ENCODE measurements around the gene ZSCAN30.
A peak's percentile ranks its signal among the peaks of the same experiment; 100 is the strongest.

The ZSCAN30 gene

DNA sequence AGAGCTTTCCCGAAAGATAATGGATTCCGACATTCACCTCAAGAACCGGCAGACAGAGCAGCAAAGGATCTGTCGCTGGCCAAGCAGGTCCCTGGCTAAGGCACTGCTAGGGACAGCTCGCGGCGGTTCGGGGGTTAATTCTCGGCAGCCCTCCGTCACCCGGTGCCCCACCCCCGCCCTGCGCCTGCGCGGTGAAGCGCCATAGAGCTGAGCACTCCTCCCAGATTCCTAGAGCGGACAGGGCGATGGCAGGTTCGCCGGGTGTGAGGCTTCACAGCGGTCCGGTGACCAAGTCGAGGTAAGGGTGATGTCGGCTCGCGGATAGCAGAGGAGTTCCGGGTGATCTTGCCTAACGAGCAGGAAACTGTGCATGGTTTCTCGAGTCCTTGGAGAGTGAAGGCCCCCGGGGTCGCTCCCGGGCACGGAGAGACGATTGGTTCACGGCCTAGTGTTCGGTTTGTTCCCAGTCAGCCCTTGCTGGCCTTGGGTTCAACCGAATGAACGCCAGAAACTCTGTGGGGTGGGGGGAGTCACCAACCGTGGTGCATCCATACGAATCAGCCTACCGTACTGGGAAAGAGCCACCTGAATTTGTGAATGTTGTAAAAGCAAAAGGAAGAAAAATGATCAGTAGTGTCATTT, at the start of gene ZSCAN30:
Gene ZSCAN30 (minus strand): TSS at position 136 of the 642 bp plus-strand sequence. CDS start 25,877 bp downstream, outside the sequence.
- peak; percentile 97 for DNase-seq

DNA sequence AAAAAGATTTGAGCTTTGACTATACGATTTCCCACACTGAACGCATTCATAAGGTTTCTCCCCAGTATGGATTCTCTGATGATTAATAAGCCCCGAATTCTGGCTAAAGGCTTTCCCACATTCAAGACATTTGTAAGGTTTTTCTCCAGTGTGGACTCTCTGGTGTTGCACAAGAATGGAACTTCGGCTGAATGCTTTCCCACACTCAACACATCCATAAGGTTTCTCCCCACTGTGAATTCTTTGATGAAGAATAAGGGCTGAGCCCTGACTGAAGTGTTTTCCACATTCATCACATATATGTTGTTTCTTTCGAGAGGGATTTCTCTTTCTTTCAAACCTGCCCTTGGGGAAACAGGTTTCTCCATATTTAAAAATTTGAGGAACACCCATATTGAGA, 47.3 kb upstream of the ZSCAN30 start:
- no peak for DNase-seq

DNA sequence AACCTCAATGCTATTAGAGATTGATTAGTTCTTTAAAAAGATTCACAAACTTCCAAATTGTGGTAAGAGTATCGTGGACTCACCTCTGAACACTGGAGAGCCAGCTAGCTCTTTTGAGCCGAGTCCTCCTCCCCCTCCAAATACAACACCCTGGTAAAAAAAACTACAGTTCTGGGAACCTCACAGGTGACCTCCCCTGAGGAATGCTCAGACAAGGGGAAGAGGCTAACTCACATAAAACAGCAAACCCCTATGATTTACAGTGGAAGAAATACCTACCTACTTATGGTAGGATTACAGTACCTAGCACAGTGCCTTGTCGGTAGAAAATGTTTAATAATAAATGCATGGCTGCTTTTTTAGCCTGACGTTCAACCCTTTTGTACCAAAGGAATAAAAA, 45.8 kb upstream of the ZSCAN30 start:
- no peak for DNase-seq

DNA sequence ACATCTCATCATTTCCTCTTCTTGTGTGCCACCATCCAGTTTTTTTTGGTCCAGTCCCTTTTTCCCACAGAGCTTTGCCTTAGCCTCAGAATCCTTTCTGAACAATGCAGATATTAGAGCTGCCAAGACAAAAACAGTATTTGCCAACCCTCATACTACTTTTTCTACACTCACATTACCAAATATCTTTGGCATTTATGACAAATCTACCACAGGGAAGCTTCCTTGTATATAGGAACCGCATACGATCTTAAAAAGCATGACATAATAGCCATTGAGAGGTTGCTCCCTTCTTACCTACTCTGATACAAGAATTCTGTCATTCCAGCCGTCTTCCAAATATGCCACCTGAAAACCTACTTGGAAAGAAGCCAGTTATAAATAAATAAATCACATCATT, 44.8 kb upstream of the ZSCAN30 start:
- DNase-seq: no peak

DNA sequence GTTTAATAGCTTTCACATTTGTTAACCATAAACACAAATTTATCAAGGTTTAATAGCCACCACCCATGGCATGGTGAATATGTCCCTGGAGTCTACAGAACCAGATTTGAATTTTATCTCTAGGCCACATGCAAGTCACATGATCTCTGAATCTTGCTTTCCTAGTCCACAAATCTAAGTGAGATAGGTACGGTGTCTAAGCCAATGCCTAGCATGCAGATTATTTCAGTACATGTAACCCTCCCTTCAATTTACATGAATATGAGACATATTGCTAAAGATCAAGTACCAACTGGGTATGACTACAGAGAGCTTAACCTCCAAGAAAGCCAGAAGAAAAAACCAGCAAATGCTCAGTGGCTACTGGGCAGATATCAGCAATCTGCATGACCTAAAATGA, 44.2 kb upstream of the ZSCAN30 start:
- DNase-seq: no peak

DNA sequence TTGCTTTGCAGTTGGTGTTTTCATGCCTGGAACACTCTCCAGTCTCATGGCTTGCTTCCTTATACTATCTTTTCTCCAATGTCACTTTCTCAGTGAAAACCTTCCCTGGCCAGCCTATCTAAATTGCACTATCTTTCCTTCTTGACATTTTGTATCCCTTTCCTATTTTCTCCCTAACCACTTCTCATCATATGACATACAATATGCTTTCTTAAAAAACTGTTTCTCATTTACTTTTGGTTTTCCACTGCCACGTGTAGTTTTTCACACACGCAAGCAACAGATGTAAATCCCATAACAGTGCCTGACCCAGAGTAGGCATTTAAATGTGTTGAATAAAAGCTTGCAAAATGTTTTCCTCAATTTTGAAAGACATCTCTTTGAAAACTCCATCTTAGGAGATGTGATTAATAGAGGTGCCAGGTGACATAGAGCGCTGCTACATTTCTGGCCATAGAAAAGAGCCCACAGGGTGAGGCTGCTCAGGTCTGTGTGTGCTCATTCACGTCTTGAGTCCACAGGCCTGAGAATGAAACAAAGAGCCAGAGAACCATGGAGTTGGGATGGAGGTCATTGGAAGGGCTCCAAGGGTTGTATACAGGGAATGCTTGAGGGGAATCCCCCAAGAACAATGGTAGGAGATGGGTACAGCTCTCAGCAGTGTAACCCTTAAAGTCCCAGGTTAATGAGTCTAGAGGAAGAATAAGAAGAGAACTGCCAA, 41.5 kb upstream of the ZSCAN30 start:
- DNase-seq: no peak

DNA sequence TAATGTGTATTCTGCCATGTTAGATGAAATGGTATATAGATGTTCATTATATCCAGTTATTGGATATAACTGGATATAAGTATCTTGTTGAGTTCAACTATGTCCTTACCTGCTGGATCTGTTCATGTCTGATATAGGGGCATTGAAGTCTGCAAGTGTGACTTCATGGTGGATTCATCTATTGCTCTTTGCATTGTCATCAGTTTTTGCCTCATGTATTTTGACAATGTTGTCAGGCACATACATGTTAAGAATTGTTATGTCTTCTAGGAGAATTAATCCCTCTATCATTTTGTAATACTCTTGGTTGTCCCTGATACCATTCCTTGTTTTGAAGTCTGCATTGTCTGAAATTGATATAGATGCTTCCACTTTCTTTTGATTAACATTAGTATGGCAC, 38.8 kb upstream of the ZSCAN30 start:
- DNase-seq: no peak

DNA sequence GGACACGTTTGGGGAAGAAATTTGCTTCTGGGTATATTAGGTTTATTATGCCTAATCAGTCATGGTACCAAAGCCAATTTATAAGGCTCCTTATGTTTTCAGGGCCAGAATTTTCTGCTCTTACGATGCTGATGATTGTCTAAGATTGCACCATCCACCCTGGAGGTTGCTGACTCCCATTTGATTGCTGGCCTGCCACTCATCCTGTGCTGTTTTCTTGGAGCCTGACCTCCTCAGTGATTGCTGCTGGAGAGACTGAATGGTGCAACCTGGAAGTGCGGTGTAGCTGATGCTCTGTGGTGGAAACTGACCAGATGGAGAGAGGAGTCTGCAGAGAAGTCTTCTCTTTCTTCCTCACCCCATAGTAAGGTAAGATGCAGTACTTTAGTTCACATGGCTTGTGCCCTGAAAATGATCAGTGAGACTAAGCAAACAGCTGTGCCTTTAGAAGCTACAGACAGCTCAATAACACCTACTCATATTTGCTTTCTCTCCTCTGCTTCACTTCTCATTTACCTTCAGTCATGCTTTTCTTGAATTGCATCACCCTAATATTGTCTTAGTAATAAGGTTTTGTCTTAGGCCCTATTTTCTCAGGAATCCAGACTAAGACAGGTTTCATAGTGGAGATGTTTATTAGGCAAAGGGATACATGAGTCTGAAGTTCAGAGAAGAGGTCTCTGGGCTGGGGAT, 36.8 kb upstream of the ZSCAN30 start:
- DNase-seq: no peak

DNA sequence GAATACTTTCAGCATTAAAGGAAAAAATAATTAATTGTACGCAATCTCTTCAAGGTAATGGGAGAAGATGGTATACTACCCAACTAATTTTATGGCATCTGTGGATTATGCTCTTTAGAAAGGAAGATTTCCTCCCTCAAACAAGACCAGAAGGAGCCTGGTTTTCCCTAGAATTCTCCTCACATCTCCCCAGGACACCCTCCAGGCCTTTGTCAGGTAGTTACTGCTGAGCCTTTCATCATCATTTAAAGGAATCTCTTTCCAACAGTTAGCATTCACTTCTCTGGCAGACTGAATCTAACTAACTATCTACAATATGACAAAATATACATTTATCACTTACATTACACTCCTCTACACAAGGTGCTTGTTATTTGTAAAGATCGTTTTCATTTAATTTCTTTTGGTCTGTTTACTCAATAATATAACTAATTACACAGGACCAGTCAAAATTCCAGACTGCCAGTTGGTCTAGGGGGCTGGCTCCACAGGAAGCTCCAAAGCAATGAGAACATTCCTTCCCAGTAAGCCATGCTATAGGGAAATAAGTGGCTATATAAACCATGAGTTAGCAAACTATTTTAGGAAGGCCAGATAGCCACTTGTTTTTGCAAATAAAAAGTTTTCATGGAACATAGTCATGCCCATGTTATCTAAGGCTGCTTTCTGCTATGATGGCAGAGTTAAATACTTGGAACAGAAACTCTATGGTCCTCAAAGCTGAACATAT, 35.1 kb upstream of the ZSCAN30 start:
- DNase-seq: no peak

DNA sequence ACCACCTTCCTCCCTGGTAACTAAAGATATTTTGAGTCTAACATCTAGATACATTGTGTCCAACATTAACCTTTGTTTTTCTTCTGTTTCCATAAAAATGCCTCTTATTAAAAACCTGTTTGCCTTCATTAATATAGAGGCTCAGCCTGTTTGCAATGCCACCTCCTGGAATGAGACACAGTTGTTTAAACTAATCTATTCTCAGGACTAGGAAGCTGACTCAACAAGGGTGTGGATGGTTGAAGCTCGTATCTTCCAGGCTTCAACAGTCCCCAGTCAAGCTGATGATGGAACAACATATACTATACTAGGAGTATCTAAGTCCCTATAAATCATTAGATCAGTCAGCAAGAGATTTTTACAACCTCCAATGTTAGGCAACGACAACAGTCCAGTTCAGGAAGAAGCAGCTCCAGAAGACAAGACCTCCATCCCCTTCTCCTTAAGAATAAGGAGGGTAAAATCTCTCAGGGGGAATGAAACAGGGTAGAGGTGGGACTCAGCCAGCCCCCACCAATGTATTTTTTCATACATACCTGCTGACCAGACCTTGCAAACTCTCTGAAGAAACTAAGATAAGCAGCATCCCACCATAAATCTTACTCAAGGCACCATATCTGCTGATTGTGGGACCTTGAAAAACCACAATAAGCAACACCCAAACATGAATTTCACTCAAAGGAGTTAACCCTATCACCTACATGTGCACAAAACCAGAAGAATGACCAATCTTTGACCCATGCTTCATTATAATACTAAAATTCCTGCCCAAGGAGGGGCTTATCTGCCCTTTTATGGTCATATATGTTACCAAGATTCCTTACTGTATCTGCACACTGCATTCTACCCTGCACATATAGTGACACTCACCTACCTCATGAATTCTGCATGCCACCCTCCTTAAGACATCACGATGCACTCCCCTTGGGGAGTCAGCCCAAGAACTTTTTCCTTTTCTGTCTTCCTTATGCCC, 32.7 kb upstream of the ZSCAN30 start:
- DNase-seq: no peak

DNA sequence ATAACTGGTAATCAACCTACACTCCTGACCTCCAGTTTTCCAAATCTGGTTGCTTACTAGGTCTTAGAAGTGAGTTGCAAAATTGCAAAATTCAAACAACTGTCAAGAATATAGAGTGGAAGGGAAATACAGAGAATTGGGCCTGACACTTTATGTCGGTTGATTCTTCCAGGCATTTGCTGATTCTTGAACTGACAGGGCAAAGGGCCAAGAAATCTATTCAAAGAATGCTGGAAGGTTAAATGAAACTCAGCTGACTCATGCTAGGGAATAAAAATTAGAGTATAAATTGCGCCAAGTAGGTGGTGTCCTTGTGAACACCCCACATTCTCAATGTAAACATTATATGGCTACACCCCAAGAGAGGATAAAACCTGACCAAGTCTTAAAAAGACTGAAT, 21.5 kb upstream of the ZSCAN30 start:
- no peak for DNase-seq

DNA sequence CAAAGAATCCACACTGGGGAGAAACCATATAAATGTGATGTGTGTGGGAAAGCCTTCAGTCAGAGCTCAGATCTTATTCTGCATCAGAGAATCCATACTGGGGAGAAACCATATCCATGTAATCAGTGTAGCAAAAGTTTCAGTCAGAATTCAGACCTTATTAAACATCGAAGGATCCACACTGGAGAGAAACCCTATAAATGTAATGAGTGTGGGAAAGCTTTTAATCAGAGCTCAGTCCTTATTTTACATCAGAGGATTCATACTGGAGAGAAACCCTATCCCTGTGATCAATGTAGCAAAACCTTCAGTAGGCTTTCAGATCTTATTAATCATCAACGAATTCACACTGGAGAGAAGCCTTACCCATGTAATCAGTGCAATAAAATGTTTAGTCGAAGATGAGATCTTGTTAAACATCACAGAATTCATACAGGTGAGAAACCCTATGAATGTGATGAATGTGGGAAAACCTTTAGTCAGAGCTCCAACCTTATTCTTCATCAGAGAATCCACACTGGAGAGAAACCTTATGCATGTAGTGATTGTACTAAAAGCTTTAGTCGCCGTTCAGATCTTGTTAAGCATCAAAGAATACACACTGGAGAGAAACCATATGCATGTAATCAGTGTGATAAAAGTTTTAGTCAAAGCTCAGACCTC, 16.7 kb upstream of the ZSCAN30 start:
- DNase-seq: no peak

DNA sequence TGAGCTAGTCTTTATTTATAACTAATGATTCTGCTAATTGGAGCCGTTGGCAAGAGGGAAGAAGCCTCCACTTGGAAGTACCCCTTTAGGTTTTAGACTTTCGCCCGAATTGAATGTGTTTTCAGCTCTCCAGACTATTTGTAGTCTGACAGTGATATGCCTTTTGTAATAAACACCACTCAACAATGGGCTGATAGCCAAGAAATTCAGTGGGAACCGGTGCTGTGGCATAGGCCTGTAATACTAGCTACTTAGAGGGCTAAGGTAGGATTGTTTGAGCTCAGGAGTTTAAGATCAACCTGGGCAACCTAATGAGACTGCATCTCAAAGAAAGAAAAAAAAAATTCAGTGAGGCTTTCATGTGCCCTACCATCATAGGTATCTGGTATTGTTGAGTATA, 13.6 kb upstream of the ZSCAN30 start:
- no peak for DNase-seq

DNA sequence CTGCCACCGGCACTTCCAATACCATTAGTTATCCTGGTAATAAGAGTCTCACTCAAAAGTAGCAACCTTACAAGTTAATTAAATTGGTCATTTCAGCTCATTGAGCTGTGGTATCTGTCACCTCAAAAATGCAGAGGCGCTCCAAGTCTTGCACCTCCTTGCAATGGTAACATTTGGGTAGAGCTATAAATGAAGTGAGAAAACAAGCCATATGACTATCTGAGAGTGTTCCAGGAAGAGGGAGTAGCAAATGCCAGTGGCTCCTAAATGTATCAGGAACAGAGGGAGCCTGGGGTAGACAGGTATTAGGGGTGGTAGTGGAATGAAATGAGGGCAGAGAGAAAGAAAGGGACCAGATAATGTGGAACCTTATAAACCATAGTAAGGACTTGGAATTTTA, 6.0 kb upstream of the ZSCAN30 start:
- DNase-seq: no peak

DNA sequence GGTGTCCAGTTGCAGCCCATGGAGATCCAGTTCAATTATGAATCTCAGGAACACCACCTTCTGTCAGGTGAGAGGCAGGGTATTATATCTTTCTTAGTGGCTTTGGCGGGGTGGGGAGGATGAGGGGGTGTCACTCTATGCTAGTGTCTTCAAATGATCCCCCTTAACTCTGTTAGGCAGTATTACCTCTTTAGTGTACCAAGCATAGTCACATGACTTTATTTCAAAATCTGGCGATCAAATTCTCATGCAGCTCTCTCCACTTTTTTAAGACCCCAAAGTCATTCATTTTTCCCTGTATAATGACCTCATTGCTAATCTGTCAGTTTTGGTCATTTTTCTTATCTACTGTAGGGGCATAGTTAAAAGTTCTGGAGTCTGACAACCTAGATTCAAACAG, 1.1 kb upstream of the ZSCAN30 start:
- DNase-seq: no peak

DNA sequence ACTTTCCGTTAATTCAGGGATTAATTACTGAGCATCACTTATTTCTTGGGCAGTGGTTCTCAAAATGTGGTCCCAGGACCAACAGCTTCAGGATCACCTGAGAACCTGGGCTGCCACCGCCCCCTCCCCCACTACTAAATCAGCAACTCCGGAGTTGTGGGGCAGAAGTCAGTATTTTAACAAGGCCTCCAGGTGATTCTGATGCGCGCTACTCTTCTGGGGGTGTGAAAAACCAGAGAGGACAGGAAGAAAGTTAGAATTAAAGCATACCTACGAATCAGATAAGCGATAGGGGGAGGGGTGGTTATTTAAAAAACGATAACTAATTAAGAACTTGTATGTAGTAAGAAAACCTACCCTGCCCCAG, 319 bp downstream of the ZSCAN30 start:
- peak; percentile 63 for DNase-seq

DNA sequence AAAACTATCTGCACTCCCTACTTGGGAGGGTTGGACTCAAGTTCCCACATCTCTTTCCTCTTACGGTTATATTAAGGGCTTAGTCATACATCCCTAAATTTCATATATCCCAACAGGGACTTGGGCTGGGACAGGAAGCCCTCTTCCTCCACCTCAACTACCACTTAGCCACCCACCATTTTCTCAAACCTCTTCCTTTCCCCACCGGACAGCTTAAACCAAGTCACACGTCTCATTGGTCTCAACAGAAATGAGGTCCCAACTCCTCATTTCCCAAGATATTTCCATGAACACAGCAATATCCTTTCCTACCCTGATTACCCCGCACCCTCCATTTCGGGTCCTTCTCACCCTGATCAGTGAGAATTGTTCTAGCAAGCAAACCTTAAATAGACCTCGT, 736 bp downstream of the ZSCAN30 start:
- DNase-seq: no peak

DNA sequence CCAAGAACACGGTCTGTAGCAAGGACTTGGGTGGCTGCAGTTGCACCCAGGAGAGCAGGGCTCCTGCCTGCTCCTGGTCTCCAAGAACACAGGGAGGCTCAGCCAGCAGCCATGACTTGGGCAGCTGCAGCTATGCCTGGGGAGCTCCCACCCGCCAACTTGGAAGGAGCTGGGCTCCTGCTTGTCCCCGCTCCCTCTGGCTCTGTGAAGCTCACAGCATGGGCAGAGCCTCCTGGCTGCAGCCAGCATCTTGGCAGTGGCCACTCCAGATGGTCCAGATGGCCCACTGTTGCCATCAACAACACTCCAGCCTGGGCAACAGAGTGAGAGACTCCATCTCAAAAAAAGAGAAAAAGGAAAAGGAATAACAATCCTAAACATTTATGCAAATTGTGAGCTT, 5.2 kb downstream of the ZSCAN30 start:
- no peak for DNase-seq

DNA sequence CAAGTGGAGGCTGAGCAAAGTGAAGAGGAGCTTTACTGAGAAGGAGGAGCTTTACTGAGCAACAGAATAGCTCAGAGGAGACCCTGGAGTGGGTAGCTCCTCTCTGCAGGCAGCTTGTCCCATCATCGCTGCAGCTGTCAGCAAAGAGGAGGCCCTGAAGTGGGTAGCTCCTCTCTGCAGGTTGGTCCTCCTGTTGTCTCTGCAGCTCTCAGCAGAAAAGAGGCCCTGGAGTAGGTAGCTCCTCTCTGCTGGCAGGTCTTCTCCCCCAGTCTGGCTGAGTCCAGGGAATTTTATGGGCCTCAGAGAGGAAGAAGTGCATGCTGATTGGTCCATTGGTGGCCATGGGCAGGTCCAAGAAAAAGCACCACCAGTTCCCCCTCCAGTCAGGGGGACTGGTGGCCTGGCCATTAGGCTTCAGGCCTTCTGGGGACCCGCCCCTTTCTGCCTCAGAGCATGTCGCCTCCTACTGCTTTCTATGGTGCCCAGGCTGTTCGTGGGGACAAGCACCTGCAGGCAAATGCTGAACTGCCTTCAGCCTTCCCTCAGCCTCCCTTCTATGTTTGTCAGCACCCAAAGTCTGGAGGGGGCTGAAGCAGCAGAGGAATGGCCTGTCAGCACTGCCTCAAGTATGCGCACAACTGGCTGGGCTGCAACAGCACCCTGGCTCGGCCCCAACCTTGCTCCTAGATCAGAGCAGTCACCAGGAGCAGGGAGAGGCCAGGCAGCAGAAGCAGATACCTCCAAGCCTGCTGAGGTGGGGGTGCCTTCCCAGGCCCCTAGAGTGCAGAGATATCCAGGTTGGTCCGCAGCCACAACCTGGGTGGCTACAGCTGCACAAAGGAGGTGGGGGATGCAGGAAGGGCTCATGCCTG, 5.9 kb downstream of the ZSCAN30 start:
- DNase-seq: no peak

DNA sequence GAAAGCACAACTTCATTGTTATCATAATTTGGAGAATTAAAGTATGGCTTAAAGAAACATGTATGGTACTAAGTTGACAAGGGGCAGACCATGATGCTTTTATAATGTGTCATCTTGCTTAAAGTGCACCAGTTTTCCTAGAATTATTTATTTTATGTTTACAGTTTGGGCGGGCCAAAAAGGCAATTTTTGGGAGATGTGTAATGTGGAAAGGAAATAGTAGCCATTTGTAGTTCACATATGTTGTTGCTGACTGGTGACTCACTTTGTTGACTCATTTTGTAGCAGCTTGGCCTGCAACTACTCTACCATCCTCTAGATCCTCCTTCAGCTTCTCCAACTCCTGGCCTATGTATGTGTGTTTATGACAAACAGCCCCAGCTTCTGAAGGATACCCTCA, 7.7 kb downstream of the ZSCAN30 start:
- DNase-seq: no peak

DNA sequence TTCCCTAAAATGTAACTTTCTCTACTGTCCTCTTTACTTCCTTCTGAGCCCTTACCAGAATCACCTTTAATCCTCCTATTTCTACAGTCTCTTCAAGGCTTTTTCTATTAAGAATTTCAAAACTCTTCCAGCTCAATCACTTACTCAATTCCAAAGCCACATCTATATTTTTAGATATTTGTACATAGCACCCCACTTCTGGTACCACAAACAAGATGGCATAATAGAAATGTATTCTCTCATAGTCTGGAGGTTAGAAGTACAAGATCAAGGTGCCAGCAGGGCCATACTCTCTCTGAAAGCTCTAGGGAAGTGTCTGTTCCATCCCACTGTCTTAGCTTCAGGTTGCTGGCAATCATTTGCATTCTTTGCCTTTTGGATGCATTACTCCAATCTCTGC, 11.1 kb downstream of the ZSCAN30 start:
- no peak for DNase-seq
